H1 (cell line): ENCODE results near the gene DENND4A.

Experiments used
- ATF2 ChIP-seq: IDR thresholded peaks from 2 replicates; pipeline ENCODE4 v1.6.1; 2012; ENCODE audit warnings: low read length, inconsistent platforms
- BRCA1 ChIP-seq: IDR thresholded peaks from 2 replicates; pipeline ENCODE4 v1.6.1; 2012; ENCODE audit warnings: low read depth, low read length, improper control_type of control experiment
- CREB1 ChIP-seq: IDR thresholded peaks from 2 replicates; pipeline ENCODE4 v1.6.1; 2012; ENCODE audit warnings: inconsistent platforms
- EP300 ChIP-seq, 2 experiments: IDR thresholded peaks; 1 replicate in 1 of 2; 2 replicates in 1 of 2; pipeline ENCODE4 v1.6.1; 2011 to 2012; ENCODE audit warnings: low read depth in 2 of 2, low read length in 2 of 2, mild to moderate bottlenecking in 2 of 2, borderline replicate concordance in 1 of 2, inconsistent platforms in 1 of 2, moderate library complexity in 1 of 2
- POLR2AphosphoS5 ChIP-seq: IDR thresholded peaks from 2 replicates; pipeline ENCODE4 v1.6.1; 2011; ENCODE audit warnings: low read depth, low read length
- TCF12 ChIP-seq: IDR thresholded peaks from 2 replicates; pipeline ENCODE4 v1.6.1; 2011; ENCODE audit warnings: low read depth, mild to moderate bottlenecking, low read length
- TEAD4 ChIP-seq: IDR thresholded peaks from 2 replicates; pipeline ENCODE4 v1.6.1; 2012; ENCODE audit warnings: low read depth, low read length, inconsistent platforms, mixed read lengths
- TF ChIP-seq, protein P1 (sequence below), 3 experiments: IDR thresholded peaks; 1 replicate in 2 of 3; 2 replicates in 1 of 3; pipeline versions ENCODE4 v1.5.1 to v1.6.1; 2011; ENCODE audit warnings: low read length in 3 of 3, mild to moderate bottlenecking in 3 of 3, inconsistent platforms in 2 of 3, low read depth in 1 of 3, moderate library complexity in 1 of 3; ENCODE audit not compliant: insufficient read depth in 1 of 3; ENCODE audit errors: control extremely low read depth in 1 of 3

GRCh38 chr15:65771870-65772269 lies 20.2 kb downstream of the DENND4A start:
- TF ChIP-seq, protein P1, sequence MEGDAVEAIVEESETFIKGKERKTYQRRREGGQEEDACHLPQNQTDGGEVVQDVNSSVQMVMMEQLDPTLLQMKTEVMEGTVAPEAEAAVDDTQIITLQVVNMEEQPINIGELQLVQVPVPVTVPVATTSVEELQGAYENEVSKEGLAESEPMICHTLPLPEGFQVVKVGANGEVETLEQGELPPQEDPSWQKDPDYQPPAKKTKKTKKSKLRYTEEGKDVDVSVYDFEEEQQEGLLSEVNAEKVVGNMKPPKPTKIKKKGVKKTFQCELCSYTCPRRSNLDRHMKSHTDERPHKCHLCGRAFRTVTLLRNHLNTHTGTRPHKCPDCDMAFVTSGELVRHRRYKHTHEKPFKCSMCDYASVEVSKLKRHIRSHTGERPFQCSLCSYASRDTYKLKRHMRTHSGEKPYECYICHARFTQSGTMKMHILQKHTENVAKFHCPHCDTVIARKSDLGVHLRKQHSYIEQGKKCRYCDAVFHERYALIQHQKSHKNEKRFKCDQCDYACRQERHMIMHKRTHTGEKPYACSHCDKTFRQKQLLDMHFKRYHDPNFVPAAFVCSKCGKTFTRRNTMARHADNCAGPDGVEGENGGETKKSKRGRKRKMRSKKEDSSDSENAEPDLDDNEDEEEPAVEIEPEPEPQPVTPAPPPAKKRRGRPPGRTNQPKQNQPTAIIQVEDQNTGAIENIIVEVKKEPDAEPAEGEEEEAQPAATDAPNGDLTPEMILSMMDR (IDR thresholded peaks at IDR 0.05; ENCODE audit: control extremely low read depth in 1 of 3, insufficient read depth in 1 of 3, low read depth in 1 of 3, low read length in 3 of 3) = no peak
- TF ChIP-seq ATF2 (no peak), POLR2AphosphoS5 (no peak), BRCA1 (no peak), EP300 (IDR thresholded peaks at IDR 0.05; ENCODE audit: borderline replicate concordance in 1 of 2, low read depth in 2 of 2, low read length in 2 of 2) (no peak), TCF12 (no peak), TEAD4 (no peak), CREB1 (no peak)
